IMR-90 (cell line): ENCODE measurements around the gene IREB2. TPM values are rescaled to one million over a fixed set of nuclear protein-coding genes. Genes with fewer than 3 reads are reported as not detected.

ENCODE experiments used
- ATAC-seq: fragments of 200-7000 bp; cut with Tn5 transposase; 2 replicates; pipeline ENCODE4 v1.9.1; 2020; ENCODE audit warnings: low read depth, mild to moderate bottlenecking, moderate library complexity
- BruUV-seq: library from RNA; stranded (reverse); fragments of 400-500 nt; replicated peaks from 2 replicates; lab custom pipeline; 2021; lab: Mats Ljungman, UMichigan
- CTCF ChIA-PET: fragments of 300-600 bp; formaldehyde crosslinking; extraction: SDS; loops from one replicate; lab custom pipeline; 2021; ENCODE audit warnings: antibody characterized with exemption; lab: Yijun Ruan, JAX
- POLR2A ChIA-PET: fragments of 300-600 bp; sonication (Branson Sonifier 250); formaldehyde crosslinking; loops from one replicate; lab custom pipeline; 2022; ENCODE audit warnings: antibody characterized with exemption; ENCODE audit not compliant: unreplicated experiment; lab: Charles Lee
- DNase-seq: peaks from one replicate; pipeline ENCODE4 v3.0.0; 2013
- H2AFZ ChIP-seq: replicated peaks from 2 replicates; pipeline ENCODE3; 2013; ENCODE audit warnings: low read length, mild to moderate bottlenecking; ENCODE audit not compliant: poor library complexity
- H2AK5ac ChIP-seq: 2 replicates; pipeline ENCODE4 v1.6.1; 2013; ENCODE audit warnings: low read depth, low read length, inconsistent platforms
- H2AK9ac ChIP-seq: replicated peaks from 2 replicates; pipeline ENCODE3; 2013; ENCODE audit warnings: mild to moderate bottlenecking, low read depth, low read length, moderate library complexity; ENCODE audit not compliant: poor library complexity
- H2BK120ac ChIP-seq: 2 replicates; pipeline ENCODE4 v1.6.1; 2013; ENCODE audit warnings: low read depth, low read length, inconsistent platforms
- H2BK15ac ChIP-seq: 3 replicates; pipeline ENCODE4 v1.6.1; 2013; ENCODE audit warnings: low read depth, low read length, inconsistent platforms
- H2BK20ac ChIP-seq: 2 replicates; pipeline ENCODE4 v1.6.1; 2013; ENCODE audit warnings: low read depth, mild to moderate bottlenecking, inconsistent platforms, low read length, moderate library complexity
- H2BK5ac ChIP-seq: 2 replicates; pipeline ENCODE4 v1.6.1; 2013; ENCODE audit warnings: mild to moderate bottlenecking, low read depth, low read length, inconsistent platforms; ENCODE audit not compliant: poor library complexity, severe bottlenecking
- H3K14ac ChIP-seq: replicated peaks from 2 replicates; pipeline ENCODE4 v1.6.1; 2013; ENCODE audit warnings: low read depth, low read length, inconsistent platforms
- H3K18ac ChIP-seq: 2 replicates; pipeline ENCODE4 v1.6.1; 2013; ENCODE audit warnings: low read depth, low read length, control low read depth
- H3K23ac ChIP-seq: 2 replicates; pipeline ENCODE4 v1.6.1; 2013; ENCODE audit warnings: low read depth, low read length, inconsistent platforms
- H3K27ac ChIP-seq: 2 replicates; pipeline ENCODE4 v1.5.1; 2013; ENCODE audit warnings: mild to moderate bottlenecking, control low read depth, low read length; ENCODE audit not compliant: insufficient read depth
- H3K27me3 ChIP-seq: 2 replicates; pipeline ENCODE4 v1.6.1; 2013; ENCODE audit warnings: low read length; ENCODE audit not compliant: control insufficient read depth, insufficient read depth
- H3K36me3 ChIP-seq: 2 replicates; pipeline ENCODE4 v1.6.1; 2013; ENCODE audit warnings: low read length, mixed read lengths; ENCODE audit not compliant: control insufficient read depth, insufficient read depth
- H3K4ac ChIP-seq: 2 replicates; pipeline ENCODE4 v1.6.1; 2013; ENCODE audit warnings: low read depth, low read length, inconsistent platforms
- H3K4me1 ChIP-seq: 2 replicates; pipeline ENCODE4 v1.6.1; 2013; ENCODE audit warnings: low read length, mixed read lengths; ENCODE audit not compliant: control insufficient read depth, insufficient read depth
- H3K4me2 ChIP-seq: 2 replicates; pipeline ENCODE4 v1.6.1; 2013; ENCODE audit warnings: low read depth, mild to moderate bottlenecking, control low read depth, low read length, moderate library complexity
- H3K4me3 ChIP-seq: 2 replicates; pipeline ENCODE4 v1.5.1; 2013; ENCODE audit warnings: low read depth, mild to moderate bottlenecking, control low read depth, low read length, moderate library complexity; ENCODE audit not compliant: insufficient read depth
- H3K56ac ChIP-seq: 2 replicates; pipeline ENCODE4 v1.6.1; 2013; ENCODE audit warnings: low read length, inconsistent platforms; ENCODE audit not compliant: insufficient read depth; ENCODE audit errors: extremely low read depth
- H3K79me1 ChIP-seq, 2 experiments: 2 replicates each; pipeline ENCODE4 v1.6.1; 2013; ENCODE audit warnings: low read length in 2 of 2, inconsistent platforms in 1 of 2, low read depth in 1 of 2
- H3K9ac ChIP-seq: 2 replicates; pipeline ENCODE4 v1.6.1; 2013; ENCODE audit warnings: low read depth, low read length, control low read depth
- H3K9me1 ChIP-seq: 2 replicates; pipeline ENCODE4 v1.6.1; 2013; ENCODE audit warnings: low read length, inconsistent platforms; ENCODE audit not compliant: insufficient read depth
- H3K9me3 ChIP-seq: 2 replicates; pipeline ENCODE4 v1.6.1; 2013; ENCODE audit warnings: low read length; ENCODE audit not compliant: control insufficient read depth, insufficient read depth
- H4K20me1 ChIP-seq: 2 replicates; pipeline ENCODE4 v1.6.1; 2013; ENCODE audit warnings: low read length, inconsistent platforms; ENCODE audit not compliant: insufficient read depth
- H4K5ac ChIP-seq: 2 replicates; pipeline ENCODE4 v1.6.1; 2013; ENCODE audit warnings: mild to moderate bottlenecking, low read depth, low read length, control low read depth
- H4K8ac ChIP-seq, 2 experiments: 2 replicates each; pipeline ENCODE4 v1.6.1; 2013; ENCODE audit warnings: low read depth in 2 of 2, low read length in 2 of 2, control low read depth in 1 of 2, inconsistent platforms in 1 of 2
- H4K91ac ChIP-seq: 2 replicates; pipeline ENCODE4 v1.6.1; 2013; ENCODE audit warnings: low read depth, low read length, inconsistent platforms; ENCODE audit not compliant: insufficient read depth
- BHLHE40 ChIP-seq: fragments of 150-350 bp; IDR thresholded peaks from 2 replicates; pipeline ENCODE4 v1.6.1; 2016; ENCODE audit warnings: mild to moderate bottlenecking, low read depth, low read length
- CEBPB ChIP-seq: IDR thresholded peaks from 2 replicates; pipeline ENCODE4 v1.6.1; 2012; ENCODE audit warnings: low read depth, low read length, improper control_type of control experiment
- CHD1 ChIP-seq: IDR thresholded peaks from 2 replicates; pipeline ENCODE4 v1.6.1; 2012; ENCODE audit warnings: low read depth, low read length, improper control_type of control experiment
- CTCF ChIP-seq: conservative IDR thresholded peaks from 2 replicates; pipeline ENCODE4 v1.5.1; 2012; ENCODE audit warnings: mild to moderate bottlenecking, low read depth, low read length, improper control_type of control experiment
- MAFK ChIP-seq: IDR thresholded peaks from 2 replicates; pipeline ENCODE4 v1.6.1; 2012; ENCODE audit warnings: low read depth, low read length, improper control_type of control experiment
- MAZ ChIP-seq: IDR thresholded peaks from 2 replicates; pipeline ENCODE4 v1.6.1; 2012; ENCODE audit warnings: low read depth, mild to moderate bottlenecking, low read length, improper control_type of control experiment, moderate library complexity, borderline replicate concordance
- MXI1 ChIP-seq: IDR thresholded peaks from 2 replicates; pipeline ENCODE4 v1.6.1; 2012; ENCODE audit warnings: low read depth, mild to moderate bottlenecking, low read length, moderate library complexity, borderline replicate concordance
- RFX5 ChIP-seq: IDR thresholded peaks from 2 replicates; pipeline ENCODE4 v1.8.0; 2012; ENCODE audit warnings: low read depth, mild to moderate bottlenecking, low read length, moderate library complexity
- SMC3 ChIP-seq: fragments of 150-350 bp; IDR thresholded peaks from 2 replicates; pipeline ENCODE4 v1.6.1; 2016; ENCODE audit warnings: low read depth, mild to moderate bottlenecking, antibody characterized with exemption, low read length, moderate library complexity
- WGBS, 2 experiments: methylation state at CpG; one replicate each; pipeline versions ENCODE4 v1.1.5 to v1.1.7; 2013; ENCODE audit warnings: missing lambda C conversion rate in 2 of 2; ENCODE audit not compliant: insufficient read length in 1 of 2; ENCODE audit errors: extremely low coverage in 2 of 2; 5-methylcytosine and 5-hydroxymethylcytosine counted together
- dilution Hi-C: fragments of 300-500 bp; cut with HindIII; formaldehyde crosslinking; loops from one replicate; pipeline ENCODE4 v1.14.3; 2018; ENCODE audit warnings: low sequenced_read_pairs; ENCODE audit not compliant: unreplicated experiment
- in situ Hi-C: fragments of 300-500 bp; cut with MboI; formaldehyde crosslinking; loops from 3 replicates; pipeline ENCODE4 v1.14.3; 2019; ENCODE audit warnings: low sequenced_read_pairs, inconsistent platforms, mixed read lengths
- intact Hi-C: fragments of 100-400 bp; cut with micrococcal nuclease; formaldehyde crosslinking; loops from 2 replicates; pipeline ENCODE4 v1.10.0; 2022
- polyA plus RNA-seq, 3 experiments: library from polyadenylated mRNA; depleted of rRNA; stranded (reverse); fragments of >200 nt; gene quantifications; 2 replicates each; pipeline ENCODE4 v1.2.3, GENCODE V29; 2012; ENCODE audit warnings: low replicate concordance in 1 of 3
- total RNA-seq: library from RNA; depleted of rRNA; stranded (reverse); fragments of >200 nt; gene quantifications from 2 replicates; pipeline ENCODE4 v1.2.3, GENCODE V29; 2012

Gene IREB2
- total and polyA plus RNA-seq, 2 of the 4 experiments (the other 2 are of a cell fraction): 12.2 to 13.5 TPM

- H3K9me3 ChIP-seq: no peaks in the 10 kb centered on the region
- H3K56ac ChIP-seq: no peak overlapping the region
- H3K18ac ChIP-seq: no peak overlapping the region
- no peak overlapping the region for H4K5ac ChIP-seq
- no peak overlapping the region for H2BK5ac ChIP-seq
- TF ChIP-seq CHD1 (no peak), CTCF (no peak), SMC3 (no peak), CEBPB (no peak), MAFK (no peak), BHLHE40 (no peak), MAZ (no peak), RFX5 (no peak), MXI1 (no peak)
- dilution Hi-C loops (no loop called here), in situ Hi-C loops (no loop called here), intact Hi-C loops (no loop called here)
- no peak overlapping the region for H4K8ac ChIP-seq
- no peak overlapping the region for H2AK9ac ChIP-seq
- no peak overlapping the region for H3K27ac ChIP-seq
- H2AFZ ChIP-seq: no peak overlapping the region
- no peak overlapping the region for H3K14ac ChIP-seq
- no peak overlapping the region for H2BK15ac ChIP-seq
- H4K20me1 ChIP-seq: no peaks in the 10 kb centered on the region
- no peak overlapping the region for H3K4me2 ChIP-seq
- H3K36me3 ChIP-seq: no peaks in the 10 kb centered on the region
- H3K9me1 ChIP-seq: no peaks in the 10 kb centered on the region
- CTCF ChIA-PET: no interaction called here
- H3K79me1 ChIP-seq: no peaks in the 10 kb centered on the region
- no peak overlapping the region for H3K4ac ChIP-seq
- H2AK5ac ChIP-seq: no peak overlapping the region
- H4K91ac ChIP-seq: no peak overlapping the region
- no peaks in the 10 kb centered on the region for H3K27me3 ChIP-seq
- BruUV-seq: no TSS peak
- POLR2A ChIA-PET: no interaction called here
- no peaks in the 10 kb centered on the region for H3K4me1 ChIP-seq
- no peak overlapping the region for H2BK20ac ChIP-seq
- H3K23ac ChIP-seq: no peak overlapping the region
- no peak for ATAC-seq
- WGBS, 2 experiments: no CpG with 5 or more reads among the region's 5 CpGs
- no peak for DNase-seq
- H3K4me3 ChIP-seq: no peak overlapping the region
- no peak overlapping the region for H2BK120ac ChIP-seq
- H3K9ac ChIP-seq: no peak overlapping the region
Observed at GRCh38 chr15:78527325-78527724, 89.3 kb downstream of the IREB2 start.
